Right ventricle myocardium inferior (tissue), 1 donor: Measurements from ENCODE around the gene ECT2. TPM values are rescaled to one million over a fixed set of nuclear protein-coding genes. Genes with fewer than 3 reads are reported as not detected.
"Not testable (repeated sequence)": the region's sequence is repeated elsewhere in the genome, so short reads cannot be mapped to it uniquely, and the experiment has no call there.

Experiments used
- ATAC-seq: fragments of 200-7000 bp; cut with Tn5 transposase; one replicate; pipeline ENCODE4 v1.9.1; 2020; ENCODE audit warnings: mild to moderate bottlenecking, moderate library complexity
- DNase-seq: peaks from one replicate; pipeline ENCODE4 v3.0.0; 2021; ENCODE audit errors: missing footprints
- intact Hi-C: fragments of 100-400 bp; cut with DNase I; formaldehyde crosslinking; loops from one replicate; pipeline ENCODE4 v1.11.0; 2022
- total RNA-seq: library from RNA; stranded (reverse); fragmentation: NEBNext Ultra II Directional; extraction: Animal tissue kit (Norgen Biotek cat#: 25700); gene quantifications from one replicate; pipeline ENCODE4 v1.2.1, GENCODE V29; 2021
- donor health status: DM: no; HTN: yes; CAD: no; lungs with severe emphysema.

Gene ECT2
- total RNA-seq, 1 donor from 2014 or later = 6.3 TPM

DNA sequence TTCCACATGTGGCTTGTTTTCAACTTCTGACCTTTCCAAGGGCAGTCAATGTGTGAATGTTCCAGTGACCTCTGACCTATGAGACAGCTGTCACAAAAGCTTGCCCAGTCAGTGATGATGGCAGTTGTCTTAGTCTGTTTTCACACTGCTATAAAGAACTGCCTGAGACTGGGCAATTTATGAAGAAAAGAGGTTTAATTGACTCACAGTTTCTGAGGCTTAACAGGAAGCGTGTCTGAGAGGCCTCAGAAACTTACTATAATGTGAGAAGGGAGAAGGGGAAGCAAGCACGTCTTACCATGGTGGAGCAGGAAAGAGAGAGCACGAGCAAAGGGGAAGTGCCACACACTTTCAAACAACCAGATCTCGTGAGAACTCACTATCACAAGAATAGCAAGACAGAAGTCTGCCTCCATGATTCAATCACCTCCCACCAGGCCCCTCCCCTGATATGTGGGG, 95.6 kb downstream of the ECT2 start:
- no peak for ATAC-seq
- intact Hi-C loops = no loop called here
- DNase-seq = no peak

GRCh38 chr3:172846706-172847105, 96.2 kb downstream of the ECT2 start:
- DNase-seq (no peak), ATAC-seq (no peak)
- intact Hi-C loops = no loop called here

GRCh38 chr3:172847292-172847691, 96.8 kb downstream of the ECT2 start:
- no peak for DNase-seq
- ATAC-seq = no peak
- intact Hi-C loops = no loop called here

DNA sequence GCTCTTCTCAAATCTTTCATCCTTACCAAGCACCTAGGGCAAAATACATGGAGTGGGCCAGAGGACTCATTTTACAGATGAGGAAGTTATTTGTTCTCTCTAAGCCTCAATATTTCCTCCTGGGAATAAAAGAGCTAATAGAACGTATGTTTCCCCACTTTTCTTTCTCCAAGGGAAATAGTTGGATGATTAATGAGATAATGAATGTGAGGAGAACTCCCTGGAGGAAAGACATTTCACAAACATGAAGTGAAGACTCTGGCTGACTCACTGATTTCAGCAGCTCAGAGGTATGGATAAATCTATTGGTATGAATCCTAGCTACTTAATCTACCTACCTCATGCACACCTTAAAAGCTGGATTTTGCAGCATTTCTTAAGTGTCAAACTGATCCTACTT, 98.4 kb downstream of the ECT2 start:
- DNase-seq (no peak), ATAC-seq (no peak)
- intact Hi-C loops = no loop called here

DNA sequence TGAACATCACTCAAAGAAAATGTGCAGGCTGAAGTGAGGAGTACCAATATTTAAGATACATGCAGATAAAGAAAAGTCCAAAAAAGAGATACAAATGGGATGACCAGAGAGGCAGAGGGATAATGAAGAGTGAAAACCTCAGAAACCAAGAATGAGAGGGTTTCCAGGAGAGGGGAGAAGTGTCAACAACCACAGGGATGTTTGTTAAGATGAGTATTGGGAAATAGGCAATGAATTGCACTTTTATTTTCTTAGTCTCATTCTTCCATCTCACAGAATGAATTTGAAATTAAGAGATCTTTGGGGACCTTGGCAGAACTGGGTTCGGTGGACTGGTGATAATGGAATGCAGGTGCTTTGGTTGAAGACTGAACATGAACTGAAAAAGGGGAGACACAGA, 102.5 kb downstream of the ECT2 start:
- DNase-seq (no peak), ATAC-seq (no peak)
- intact Hi-C loops = no loop called here

GRCh38 chr3:172853921-172854666, 103.6 kb downstream of the ECT2 start:
- ATAC-seq (no peak), DNase-seq (no peak)
- intact Hi-C loops = no loop called here

DNA sequence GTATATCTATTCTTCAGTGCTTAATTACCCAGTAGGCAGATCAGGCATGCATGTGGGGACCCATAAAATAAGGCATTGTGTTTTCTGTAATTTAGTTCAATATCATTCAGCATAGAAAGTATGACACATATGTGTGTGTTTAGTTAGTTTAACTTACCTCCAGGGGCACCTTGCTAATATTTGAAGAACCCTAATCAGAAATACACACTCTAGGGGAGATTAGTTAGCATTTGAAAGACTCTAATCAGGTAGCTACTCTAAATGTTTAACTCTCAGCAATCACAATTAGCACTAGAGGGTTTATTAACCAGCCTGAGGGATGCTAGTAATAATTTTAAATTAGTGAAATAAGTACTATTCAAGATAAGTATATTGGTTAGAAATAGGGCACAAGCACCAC, 104.5 kb downstream of the ECT2 start:
- no peak for DNase-seq
- intact Hi-C loops = no loop called here

DNA sequence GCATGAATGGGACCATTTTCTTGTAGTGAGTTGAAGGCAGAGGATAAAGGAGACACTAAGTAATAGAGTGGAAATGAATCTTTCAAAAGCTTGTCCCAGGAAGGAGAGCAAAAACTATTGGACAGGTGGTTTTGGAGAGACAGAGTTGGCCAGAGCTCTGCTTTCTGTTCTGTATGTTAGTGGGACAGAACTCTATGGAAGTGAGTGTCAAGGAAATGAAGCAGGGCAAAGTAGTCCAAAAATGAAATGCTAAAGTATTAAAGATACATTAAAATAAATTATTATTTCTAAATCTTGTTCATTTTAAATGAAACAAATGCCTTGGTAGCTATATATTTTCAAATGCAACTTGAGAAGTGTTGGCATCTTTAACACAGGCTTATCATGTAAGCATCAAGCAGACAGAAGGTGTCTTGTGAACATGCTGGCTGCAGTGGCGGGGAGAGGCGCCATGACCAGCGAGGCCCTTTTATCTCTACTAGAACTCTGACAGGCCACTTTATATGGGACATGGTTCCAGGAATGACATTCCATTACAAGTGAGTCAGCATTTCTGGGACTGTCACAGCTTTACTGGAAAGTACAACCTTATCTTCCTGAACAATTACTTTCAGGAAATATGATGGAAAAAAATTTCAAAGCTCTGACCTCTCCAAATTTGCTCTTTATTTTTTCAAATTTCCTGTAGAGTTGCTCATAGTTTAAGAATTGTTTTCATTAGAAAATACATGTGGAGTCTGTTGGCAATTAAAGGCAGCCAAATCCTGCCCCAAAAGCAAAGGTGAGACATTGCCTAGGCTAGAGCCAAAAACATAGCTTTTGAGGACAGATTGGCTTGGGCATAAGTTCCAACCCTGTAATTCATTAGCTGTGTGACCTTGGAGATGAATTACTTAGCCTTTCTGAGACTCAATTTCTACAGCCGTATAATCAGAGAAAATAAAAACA, 106.5 kb downstream of the ECT2 start:
- intact Hi-C loops = no loop called here
- peak; percentile 94 for ATAC-seq

More for the DNA sequence above, 104.5 kb downstream of the ECT2 start:
- ATAC-seq = no peak

GRCh38 chr3:172859041-172859440, 108.5 kb downstream of the ECT2 start:
- ATAC-seq (no peak), DNase-seq (no peak)
- intact Hi-C loops = no loop called here

More for the DNA sequence above, 106.5 kb downstream of the ECT2 start:
- peak; percentile 67 for DNase-seq

DNA sequence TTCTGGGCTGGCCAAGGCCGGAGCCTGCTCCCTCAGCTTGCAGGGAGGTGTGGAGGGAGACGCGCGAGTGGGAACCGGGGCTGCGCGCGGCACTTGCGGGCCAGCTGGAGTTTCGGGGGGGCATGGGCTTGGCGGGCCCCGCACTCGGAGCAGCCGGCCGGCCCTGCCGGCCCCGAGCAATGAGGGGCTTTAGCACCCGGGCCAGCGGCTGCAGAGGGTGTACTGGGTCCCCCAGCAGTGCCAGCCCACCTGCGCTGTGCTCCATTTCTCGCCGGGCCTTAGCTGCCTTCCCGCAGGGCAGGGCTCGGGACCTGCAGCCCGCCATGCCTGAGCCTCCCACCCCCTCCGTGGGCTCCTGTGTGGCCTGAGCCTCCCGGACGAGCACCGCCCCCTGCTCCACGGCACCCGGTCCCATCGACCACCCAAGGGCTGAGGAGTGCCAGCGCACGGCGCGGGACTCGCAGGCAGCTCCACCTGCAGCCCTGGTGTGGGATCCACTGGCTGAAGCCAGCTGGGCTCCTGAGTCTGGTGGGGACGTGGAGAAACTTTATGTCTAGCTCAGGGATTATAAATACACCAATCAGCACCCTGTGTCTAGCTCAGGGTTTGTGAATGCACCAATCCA, 116.3 kb downstream of the ECT2 start:
- ATAC-seq, DNase-seq, intact Hi-C loops: not testable (repeated sequence)

- intact Hi-C loops = no loop called here
- ATAC-seq = no peak
- no peak for DNase-seq
Measured at GRCh38 chr3:172868582-172869200, 118.2 kb downstream of the ECT2 start.

GRCh38 chr3:172869368-172869771, 118.8 kb downstream of the ECT2 start:
- DNase-seq = no peak
- ATAC-seq = peak; percentile 60
- intact Hi-C loops = no loop called here

DNA sequence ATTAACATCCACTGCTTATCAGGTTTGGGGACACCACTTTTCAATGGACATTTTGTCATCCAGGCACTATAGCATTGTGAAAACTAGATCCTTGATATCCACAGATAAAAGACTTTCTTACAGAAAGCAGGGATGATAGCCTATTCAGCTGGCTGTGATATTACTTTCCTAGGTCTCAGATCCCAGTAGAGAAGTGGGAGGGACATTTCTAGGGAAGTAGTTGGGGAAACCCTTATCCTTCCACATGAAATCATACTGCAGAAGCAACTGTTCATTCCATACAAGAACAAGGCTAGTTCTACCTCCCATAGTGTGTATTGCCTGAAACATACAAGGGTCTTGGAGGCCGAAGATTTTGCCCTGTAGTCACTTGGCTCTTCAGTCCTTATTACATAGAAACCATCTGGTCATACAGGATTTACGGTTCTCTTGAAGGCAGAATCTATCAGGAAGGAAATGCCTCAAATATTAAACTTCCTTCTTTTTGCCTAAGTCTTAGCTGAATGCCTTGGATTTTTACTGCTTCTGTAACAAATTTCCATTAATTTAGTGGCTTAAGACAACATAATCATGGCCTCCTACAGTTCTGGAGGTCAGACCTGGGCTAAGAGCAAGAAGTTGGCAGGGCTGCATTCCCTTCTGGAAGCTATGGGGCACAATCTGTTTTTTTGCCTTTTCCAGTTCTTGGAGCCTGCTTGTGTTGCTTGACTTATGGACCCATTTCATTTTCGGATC, 119.4 kb downstream of the ECT2 start:
- intact Hi-C loops = no loop called here
- peak; percentile 59 for ATAC-seq
- no peak for DNase-seq

Other genes with a start within 250 kb of the ECT2 start
- 15.7 TPM for gene TNFSF10, start 227.3 kb upstream of the ECT2 start, total RNA-seq
- 60.4 TPM for gene NCEH1, start 39.7 kb upstream of the ECT2 start, total RNA-seq